Measurements from ENCODE around the gene SLC6A1.

Gene SLC6A1

DNA sequence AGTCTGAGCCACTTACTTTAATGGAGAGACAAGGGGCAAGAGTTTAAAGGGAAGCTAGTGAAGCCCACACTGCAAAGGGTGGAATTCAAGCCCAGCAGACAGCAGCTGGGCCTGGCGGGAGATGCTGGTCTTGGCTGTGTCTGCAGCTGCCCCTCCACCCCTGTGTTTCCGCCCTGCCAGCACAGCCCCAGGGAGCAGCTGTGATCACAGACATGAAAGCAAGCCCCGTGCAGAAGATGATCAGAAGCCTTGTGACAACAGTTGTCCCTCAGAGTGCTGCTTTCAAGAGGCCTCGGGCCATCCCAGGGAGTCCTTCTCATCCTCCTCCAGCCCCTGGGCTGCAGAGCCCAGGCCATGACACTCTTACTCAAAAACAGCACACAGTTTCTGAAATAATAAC is 24.1 kb upstream of the SLC6A1 start:
- H3K27ac ChIP-seq: no peak overlapping the region
- no peak for DNase-seq (ENCODE audit: low read depth, low spot score)

DNA sequence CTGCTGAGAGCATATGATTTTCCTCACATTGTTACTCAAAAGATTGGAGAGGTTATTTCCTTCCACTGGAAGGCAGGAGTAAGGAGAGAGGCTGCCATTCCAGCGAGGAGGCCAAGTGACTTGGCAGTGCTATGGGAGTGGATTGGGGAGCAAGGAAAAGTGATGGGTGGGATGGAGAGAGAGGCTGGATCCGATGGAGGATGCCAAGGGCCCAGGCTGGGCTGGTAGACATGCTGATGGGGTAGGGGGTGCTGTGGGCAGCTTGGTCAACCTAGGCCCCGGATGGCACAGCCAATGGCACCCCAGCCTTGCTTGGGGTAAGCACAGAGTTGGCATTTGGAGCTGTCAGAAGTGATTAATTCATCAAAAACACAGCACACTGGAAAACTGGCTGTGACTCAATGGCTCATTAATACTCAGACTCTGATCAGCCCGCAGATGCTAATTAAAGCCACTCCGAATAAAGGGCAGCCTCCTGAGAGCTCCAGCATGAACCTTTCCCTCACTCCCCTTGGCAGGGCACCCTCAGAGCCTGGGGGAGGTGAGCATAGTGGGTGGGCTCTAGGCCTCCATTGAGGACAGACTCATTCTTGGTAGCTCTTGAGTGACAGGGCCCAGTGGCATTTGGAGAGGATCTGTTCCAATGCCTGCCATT is 22.1 kb upstream of the SLC6A1 start:
- no peak overlapping the region for H3K27ac ChIP-seq
- no peak for DNase-seq (ENCODE audit: low read depth, low spot score)

DNA sequence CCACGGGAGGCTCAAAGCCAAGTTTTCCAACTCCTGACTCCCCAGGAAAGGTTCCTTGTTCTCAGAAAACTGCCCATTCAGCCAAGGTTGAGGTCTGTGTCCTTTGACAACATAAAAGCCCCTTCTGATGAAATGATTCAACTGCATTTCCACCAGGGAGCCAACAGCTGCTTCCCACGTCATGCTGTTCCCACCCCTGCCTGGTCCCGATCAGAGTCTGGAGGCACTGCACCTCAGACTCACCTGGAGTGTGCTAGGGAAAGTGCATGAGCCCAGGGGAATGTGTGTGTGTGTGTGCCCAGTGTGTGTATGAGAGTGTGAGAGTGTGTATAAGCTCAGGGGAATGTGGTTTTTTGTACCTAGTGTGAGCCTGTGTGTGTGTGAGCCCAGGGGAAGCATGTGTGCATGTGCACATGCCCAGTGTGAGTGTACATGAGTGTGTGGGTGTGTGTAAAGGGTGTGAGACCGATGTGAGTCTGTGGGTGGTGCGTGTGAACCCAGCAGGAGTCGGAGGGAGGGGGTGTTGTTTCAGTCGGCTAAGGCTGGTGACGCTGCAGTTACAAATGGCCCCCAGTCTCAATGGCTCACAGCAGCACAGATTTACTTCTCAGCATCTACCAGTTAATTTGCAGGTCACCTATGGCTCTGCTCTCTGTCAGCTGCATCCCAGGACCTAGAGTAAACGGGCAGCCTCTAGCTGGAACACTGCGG is 20.3 kb upstream of the SLC6A1 start:
- DNase-seq (ENCODE audit: low read depth, low spot score): no peak

GRCh38 chr3:10973046-10973595 is 19.4 kb upstream of the SLC6A1 start:
- no peak overlapping the region for H3K27ac ChIP-seq
- no peak for DNase-seq (ENCODE audit: low read depth, low spot score)

More for the DNA sequence above, 20.3 kb upstream of the SLC6A1 start:
- no peak overlapping the region for H3K27ac ChIP-seq

DNA sequence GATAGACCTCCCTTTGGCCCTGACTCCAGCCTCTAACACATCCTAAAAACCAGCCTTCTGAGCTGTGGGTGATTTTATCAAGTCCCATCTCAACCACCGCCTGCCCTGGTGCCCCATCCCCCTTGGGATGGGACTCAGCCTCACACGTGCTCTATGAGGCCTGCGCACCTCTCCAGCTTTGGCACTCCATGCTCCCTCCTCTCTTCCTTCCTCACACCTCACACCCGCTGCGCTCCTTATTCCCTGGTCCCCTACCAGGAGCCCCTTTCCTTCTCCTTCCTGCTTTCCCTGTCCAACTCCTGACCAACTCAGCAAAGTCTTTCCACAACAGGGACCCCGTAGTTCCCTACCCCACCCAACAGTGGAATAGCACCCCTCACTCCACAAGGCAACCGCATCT is 18.4 kb upstream of the SLC6A1 start:
- no peak overlapping the region for H3K27ac ChIP-seq
- DNase-seq (ENCODE audit: low read depth, low spot score): no peak

DNA sequence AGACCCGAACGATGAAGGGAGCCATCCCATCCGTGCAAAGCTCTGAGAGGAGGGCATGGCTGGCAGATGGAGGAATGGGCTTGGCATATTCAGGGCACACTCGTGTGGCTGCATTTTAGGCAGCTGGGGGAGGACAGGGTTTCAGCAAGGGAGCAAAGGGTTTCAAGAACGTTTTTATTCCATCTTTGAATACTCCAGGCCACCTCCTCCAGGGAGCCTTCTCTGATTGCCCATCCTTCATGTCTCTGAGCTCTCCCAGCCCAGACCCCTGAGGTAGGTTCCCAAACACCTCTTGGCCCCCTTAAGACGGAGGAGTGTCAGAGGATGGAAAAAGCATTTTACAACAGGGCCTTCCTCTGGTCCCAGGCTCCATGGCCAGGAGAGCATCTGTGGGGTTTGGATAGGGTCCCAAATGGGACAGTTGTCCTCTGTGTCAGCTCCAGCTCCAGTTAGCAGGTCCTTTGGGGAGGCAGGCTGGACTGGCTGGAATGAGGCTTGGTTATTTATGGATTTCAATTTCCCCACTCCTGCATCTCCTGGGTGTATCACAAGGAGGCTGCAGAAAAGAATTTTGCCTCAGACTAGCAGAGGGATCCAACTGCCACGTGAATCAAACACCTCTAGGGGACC is 17.7 kb upstream of the SLC6A1 start:
- H3K27ac ChIP-seq: no peak overlapping the region
- no peak for DNase-seq (ENCODE audit: low read depth, low spot score)

- H3K27ac ChIP-seq: no peak overlapping the region
- no peak for DNase-seq (ENCODE audit: low read depth, low spot score)
These were observed 16.8 kb upstream of the SLC6A1 start for GRCh38 chr3:10975695-10976234.

GRCh38 chr3:10976770-10977169 is 15.8 kb upstream of the SLC6A1 start:
- DNase-seq (ENCODE audit: low read depth, low spot score): no peak
- no peak overlapping the region for H3K27ac ChIP-seq

- no peak for DNase-seq (ENCODE audit: low read depth, low spot score)
- no peak overlapping the region for H3K27ac ChIP-seq
These were observed 14.5 kb upstream of the SLC6A1 start for GRCh38 chr3:10977892-10978510.

DNA sequence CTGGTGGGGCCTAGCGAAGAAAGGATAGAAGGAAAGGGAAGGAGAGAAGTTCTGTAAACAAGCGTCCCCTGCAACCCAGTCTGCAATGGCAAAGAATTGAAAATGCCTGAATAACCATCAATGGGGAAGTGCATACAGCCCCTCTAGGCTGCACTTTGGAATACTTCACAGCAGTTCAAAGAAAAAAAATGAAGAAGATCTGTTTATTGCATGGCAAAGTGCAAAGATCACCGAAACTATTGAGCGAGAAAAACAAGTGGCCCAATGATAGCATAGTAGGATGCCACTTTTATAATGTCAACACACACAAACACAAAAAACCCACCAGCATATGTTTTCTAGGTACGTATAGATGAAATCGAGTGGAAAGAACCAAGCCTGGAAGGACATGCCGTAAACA is 13.6 kb upstream of the SLC6A1 start:
- DNase-seq (ENCODE audit: low read depth, low spot score): no peak

DNA sequence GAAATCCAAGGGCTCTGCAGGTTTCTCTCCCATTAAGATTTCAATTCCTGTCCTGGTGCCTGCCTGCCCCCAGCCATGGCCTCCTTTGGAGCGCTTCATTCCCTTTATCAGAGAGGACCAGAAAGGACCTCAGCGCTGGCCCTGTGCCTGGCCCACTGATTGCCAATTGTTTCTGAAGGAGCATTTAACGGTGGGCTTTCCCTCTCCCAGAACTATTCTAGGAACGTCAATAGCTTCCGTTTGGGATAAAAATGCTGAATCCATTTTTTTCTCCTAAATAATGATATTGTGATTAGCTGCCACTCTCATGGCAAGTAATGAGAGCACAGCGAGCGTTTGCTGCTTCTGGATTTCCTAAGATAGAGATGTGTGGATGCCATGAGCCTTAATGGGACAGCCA is 12.2 kb upstream of the SLC6A1 start:
- no peak for DNase-seq (ENCODE audit: low read depth, low spot score)
- no peak overlapping the region for H3K27ac ChIP-seq

More for the DNA sequence above, 13.6 kb upstream of the SLC6A1 start:
- H3K27ac ChIP-seq: no peak overlapping the region

DNA sequence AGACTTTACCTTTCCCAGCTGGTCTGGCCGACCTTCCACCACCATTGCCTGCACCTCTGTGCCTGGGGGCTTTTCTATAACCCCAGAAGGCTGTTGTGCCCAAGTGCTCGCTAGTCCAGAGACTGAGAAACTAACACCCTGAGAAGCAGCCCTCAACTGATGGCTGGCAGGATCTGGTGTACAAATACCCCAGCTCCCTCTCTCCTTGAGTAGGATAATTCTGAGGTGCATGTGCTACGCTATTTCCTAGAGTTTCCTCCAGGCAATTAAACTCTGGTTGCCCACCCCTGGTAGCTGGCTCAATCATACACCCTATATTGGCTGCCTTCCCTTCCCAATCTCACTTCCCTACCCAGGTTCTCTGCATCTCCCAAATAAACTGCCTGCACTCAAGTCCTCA is 11.5 kb upstream of the SLC6A1 start:
- H3K27ac ChIP-seq: no peak overlapping the region
- no peak for DNase-seq (ENCODE audit: low read depth, low spot score)

GRCh38 chr3:10981961-10982360 is 10.6 kb upstream of the SLC6A1 start:
- no peak for DNase-seq (ENCODE audit: low read depth, low spot score)
- H3K27ac ChIP-seq: no peak overlapping the region

DNA sequence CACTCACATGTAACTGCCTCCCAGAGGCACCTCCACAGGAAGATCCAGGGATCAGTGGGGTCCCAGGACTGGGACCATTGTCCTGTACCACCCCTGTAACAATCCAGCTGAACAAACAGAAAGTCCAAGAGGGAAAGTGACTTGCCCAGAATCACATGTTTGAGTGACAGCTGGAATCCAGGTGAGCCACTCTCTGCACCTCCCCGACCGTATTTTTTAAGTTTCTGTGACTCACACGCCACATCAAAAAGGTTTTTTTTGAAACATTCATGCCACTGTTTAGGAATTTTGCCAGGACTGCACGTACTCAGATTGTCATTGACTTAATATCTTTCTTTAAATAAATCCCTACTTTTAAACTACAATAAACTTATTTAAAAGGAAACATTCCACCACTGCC is 9.8 kb upstream of the SLC6A1 start:
- peak; percentile 41 for DNase-seq (ENCODE audit: low read depth, low spot score)
- H3K27ac ChIP-seq: no peak overlapping the region

DNA sequence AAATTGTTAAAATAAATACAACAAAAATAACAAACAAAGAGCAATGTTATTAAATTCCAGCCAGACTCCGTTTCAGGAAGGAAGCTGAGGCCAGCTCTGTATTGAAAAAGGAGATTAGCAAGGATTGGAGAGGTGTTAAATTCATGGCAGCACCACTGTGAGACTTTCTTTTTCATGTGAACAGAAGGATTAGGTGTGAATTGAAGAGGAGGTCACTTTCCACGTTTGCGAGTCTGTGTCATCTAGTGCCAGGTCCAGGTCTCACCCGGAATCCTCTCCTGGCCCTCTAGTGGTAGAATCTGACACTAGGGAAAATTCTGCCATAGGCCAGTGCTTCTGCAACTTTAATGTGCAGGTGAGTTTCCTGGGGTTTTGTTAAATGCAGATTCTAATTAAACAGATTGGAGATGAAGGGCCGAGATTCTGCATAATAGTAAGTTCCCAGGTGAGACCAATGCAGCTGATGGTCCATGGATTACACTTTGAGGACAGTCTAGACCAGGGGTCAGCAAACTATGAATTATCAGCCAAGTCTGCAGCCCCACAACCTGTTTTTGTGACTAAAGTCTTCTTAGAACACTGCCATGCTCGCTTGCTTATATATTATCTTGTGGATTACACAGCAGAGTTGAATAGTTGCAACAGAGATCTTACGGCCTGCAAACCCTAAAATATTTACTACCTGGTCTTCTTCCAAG is 9.2 kb upstream of the SLC6A1 start:
- DNase-seq (ENCODE audit: low read depth, low spot score): no peak
- no peak overlapping the region for H3K27ac ChIP-seq

GRCh38 chr3:10984371-10984896 is 8.1 kb upstream of the SLC6A1 start:
- no peak overlapping the region for H3K27ac ChIP-seq
- no peak for DNase-seq (ENCODE audit: low read depth, low spot score)

- H3K27ac ChIP-seq: no peak overlapping the region
- no peak for DNase-seq (ENCODE audit: low read depth, low spot score)
These were observed 7.4 kb upstream of the SLC6A1 start for GRCh38 chr3:10985181-10985580.

- no peak for DNase-seq (ENCODE audit: low read depth, low spot score)
- no peak overlapping the region for H3K27ac ChIP-seq
These were observed 6.0 kb upstream of the SLC6A1 start for GRCh38 chr3:10986592-10986991.

- no peak overlapping the region for H3K27ac ChIP-seq
These were observed 4.4 kb upstream of the SLC6A1 start for GRCh38 chr3:10988001-10988665.

More at GRCh38 chr3:10988001-10988665, 4.4 kb upstream of the SLC6A1 start:
- DNase-seq (ENCODE audit: low read depth, low spot score): no peak
